Activated CD8-positive, alpha-beta T cell treated with anti-CD3 and anti-CD28 coated beads for 36 hours (primary cell): ENCODE measurements around the gene TPM1. TPM values are rescaled to one million over a fixed set of nuclear protein-coding genes. Genes with fewer than 3 reads are reported as not detected.

ENCODE experiments used
- ATAC-seq: fragments of 200-7000 bp; cut with Tn5 transposase; one replicate; pipeline ENCODE4 v1.10.0; 2021; ENCODE audit warnings: mild to moderate bottlenecking, moderate library complexity
- CTCF ChIA-PET: fragments of 350-600 bp; sonication (Branson Sonifier 250); formaldehyde crosslinking; loops from one replicate; lab custom pipeline; 2021; ENCODE audit warnings: antibody characterized with exemption; lab: Charles Lee
- POLR2A ChIA-PET: fragments of 350-600 bp; sonication (Branson Sonifier 250); formaldehyde crosslinking; loops from one replicate; lab custom pipeline; 2021; ENCODE audit warnings: antibody characterized with exemption; lab: Charles Lee
- DNase-seq: peaks from one replicate; pipeline ENCODE4 v3.0.0-alpha.2; 2020
- H3K27ac Mint-ChIP-seq: one replicate; pipeline ENCODE4 v1.8.0; 2021; ENCODE audit warnings: mild to moderate bottlenecking, mixed read lengths
- H3K27me3 Mint-ChIP-seq: one replicate; pipeline ENCODE4 v1.8.0; 2021; ENCODE audit warnings: mixed read lengths
- H3K36me3 Mint-ChIP-seq: one replicate; pipeline ENCODE4 v1.8.0; 2021; ENCODE audit warnings: low read depth, mixed read lengths
- H3K4me1 Mint-ChIP-seq: one replicate; pipeline ENCODE4 v1.8.0; 2021; ENCODE audit warnings: low read depth, mixed read lengths
- H3K4me3 Mint-ChIP-seq: one replicate; pipeline ENCODE4 v1.8.0; 2021; ENCODE audit warnings: mild to moderate bottlenecking, moderate library complexity, mixed read lengths
- H3K9me3 Mint-ChIP-seq: one replicate; pipeline ENCODE4 v1.8.0; 2021; ENCODE audit warnings: mixed read lengths
- CTCF ChIP-seq: fragments of 200-600 bp; IDR thresholded peaks from one replicate; pipeline ENCODE4 v1.8.0; 2022; ENCODE audit warnings: antibody characterized with exemption, mild to moderate bottlenecking
- intact Hi-C: fragments of 100-400 bp; cut with micrococcal nuclease; formaldehyde crosslinking; loops from one replicate; pipeline ENCODE4 v1.10.0; 2022
- total RNA-seq, 2 experiments: library from RNA; stranded (reverse); gene quantifications; one replicate each; pipeline ENCODE4 v1.2.3, GENCODE V29; 2021

The TPM1 gene
- total RNA-seq, 2 experiments from 2014 or later, result 6.0 to 6.3 TPM

GRCh38 chr15:63088533-63089245, 46.1 kb downstream of the TPM1 start:
- ATAC-seq (no peak), DNase-seq (no peak)
- ChIA-PET CTCF (interaction anchor here (0.8 to 8.8 kb wide), 3 partner anchors 41 to 242 kb away, joined by 3 to 123 read pairs (median 3); no protein-coding TSS in a partner anchor), POLR2A (no interaction called here)
- Mint-ChIP-seq H3K4me3 (no peak overlapping the region), H3K27ac (no peak overlapping the region), H3K9me3 (no peaks in the 10 kb centered on the region), H3K27me3 (no peaks in the 10 kb centered on the region), H3K36me3 (no peaks in the 10 kb centered on the region), H3K4me1 (no peaks in the 10 kb centered on the region)
- TF ChIP-seq CTCF, result no peak
- intact Hi-C loops, result no loop called here

GRCh38 chr15:63089260-63090043, 46.9 kb downstream of the TPM1 start:
- Mint-ChIP-seq H3K27ac (no peak overlapping the region), H3K36me3 (no peaks in the 10 kb centered on the region), H3K4me3 (no peak overlapping the region), H3K4me1 (no peaks in the 10 kb centered on the region), H3K9me3 (no peaks in the 10 kb centered on the region), H3K27me3 (no peaks in the 10 kb centered on the region)
- ChIA-PET POLR2A (no interaction called here), CTCF (interaction anchor here (0.7 to 8.8 kb wide), 4 partner anchors 42 to 243 kb away, joined by 3 to 123 read pairs (median 3); no protein-coding TSS in a partner anchor)
- TF ChIP-seq CTCF, result no peak
- ATAC-seq (no peak), DNase-seq (no peak)
- intact Hi-C loops, result loop anchor here (5.0 kb wide), 3 partner anchors 42 to 307 kb away; no protein-coding TSS in a partner anchor

GRCh38 chr15:63090472-63090871, 47.9 kb downstream of the TPM1 start:
- H3K36me3 Mint-ChIP-seq, result no peaks in the 10 kb centered on the region
- no peak overlapping the region for H3K27ac Mint-ChIP-seq
- no peaks in the 10 kb centered on the region for H3K4me1 Mint-ChIP-seq
- intact Hi-C loops, result loop anchor here (5.0 kb wide), 3 partner anchors 43 to 308 kb away; no protein-coding TSS in a partner anchor
- ATAC-seq, result no peak
- H3K9me3 Mint-ChIP-seq, result no peaks in the 10 kb centered on the region
- H3K4me3 Mint-ChIP-seq, result no peak overlapping the region
- H3K27me3 Mint-ChIP-seq, result no peaks in the 10 kb centered on the region
- DNase-seq, result no peak
- ChIA-PET CTCF (interaction anchor here (8.8 kb wide), 1 partner anchor 43 kb away, joined by 123 read pairs; no protein-coding TSS in a partner anchor), POLR2A (no interaction called here)
- no peak for TF ChIP-seq CTCF

- intact Hi-C loops, result loop anchor here (5.0 kb wide), 3 partner anchors 44 to 309 kb away; no protein-coding TSS in a partner anchor
- Mint-ChIP-seq H3K9me3 (no peaks in the 10 kb centered on the region), H3K36me3 (no peaks in the 10 kb centered on the region), H3K4me1 (no peaks in the 10 kb centered on the region), H3K27me3 (no peaks in the 10 kb centered on the region), H3K4me3 (no peak overlapping the region), H3K27ac (no peak overlapping the region)
- no peak for TF ChIP-seq CTCF
- POLR2A ChIA-PET, result no interaction called here
- DNase-seq (no peak), ATAC-seq (no peak)
- CTCF ChIA-PET, result interaction anchor here (8.8 kb wide), 1 partner anchor 43 kb away, joined by 123 read pairs; no protein-coding TSS in a partner anchor
Measured at GRCh38 chr15:63090887-63091286, 48.3 kb downstream of the TPM1 start.
